MG63 (cell line): ENCODE data around the gene NTM. TPM values are rescaled to one million over a fixed set of nuclear protein-coding genes. Genes with fewer than 3 reads are reported as not detected.

Experiments
- DNase-seq: peaks from one replicate; pipeline ENCODE4 v3.0.0-alpha.2; 2020
- H3K27me3 ChIP-seq: fragments of 250-450 bp; sonication (Bioruptor Pico); 2 replicates; pipeline ENCODE4 v1.5.1; 2020; ENCODE audit warnings: mild to moderate bottlenecking, moderate library complexity
- H3K36me3 ChIP-seq: fragments of 250-450 bp; sonication (Bioruptor Pico); 2 replicates; pipeline ENCODE4 v1.5.1; 2020; ENCODE audit warnings: mild to moderate bottlenecking, moderate library complexity
- H3K4me3 ChIP-seq: fragments of 250-450 bp; sonication (Bioruptor Pico); 2 replicates; pipeline ENCODE4 v1.5.1; 2020; ENCODE audit warnings: mild to moderate bottlenecking, moderate library complexity
- H3K9me3 ChIP-seq: fragments of 250-450 bp; sonication (Bioruptor Pico); 2 replicates; pipeline ENCODE4 v1.5.1; 2020; ENCODE audit warnings: mild to moderate bottlenecking, moderate library complexity
- total RNA-seq: library from RNA; depleted of rRNA; stranded (reverse); fragments of >200 nt; shearing (Covaris generic); gene quantifications from 2 replicates; pipeline ENCODE4 v1.2.3, GENCODE V29; 2014; ENCODE audit warnings: low replicate concordance

NTM gene
- total RNA-seq, 1 experiment from 2014 or later = 4.0 TPM

DNA sequence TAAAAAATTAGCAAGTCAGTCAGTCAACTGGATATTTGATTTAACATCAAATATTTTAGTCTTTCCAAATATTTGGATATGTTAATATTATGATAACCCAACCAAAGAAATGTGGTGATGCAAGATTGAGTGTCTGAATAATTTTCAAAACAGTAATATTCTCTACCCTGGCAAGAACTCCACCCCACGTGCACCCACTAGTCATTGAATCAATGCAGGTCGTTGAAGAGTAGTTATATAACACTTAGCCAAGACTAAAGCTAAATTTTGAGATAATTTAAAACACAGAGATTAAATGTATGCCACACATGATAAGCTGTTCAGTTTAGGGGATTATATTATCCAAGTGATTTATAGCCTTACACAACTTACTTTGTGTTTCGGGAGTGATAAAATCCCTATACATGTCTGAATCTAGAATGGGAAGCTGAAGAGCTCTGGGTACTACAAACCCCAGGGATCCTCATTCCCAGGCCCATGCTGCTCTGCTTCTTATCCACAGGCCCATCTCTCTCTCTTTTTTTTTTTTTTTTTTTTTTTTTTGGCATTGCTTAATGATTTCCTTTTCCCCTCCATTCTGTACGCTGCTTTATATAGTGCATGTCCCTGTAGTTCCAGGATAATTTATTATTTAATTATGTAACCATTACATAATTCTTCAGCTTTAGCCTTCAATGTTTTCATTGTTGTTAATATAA lies 392.9 kb downstream of the NTM start:
- H3K36me3 ChIP-seq = no peaks in the 10 kb centered on the region
- peak; percentile 66 for DNase-seq
- H3K4me3 ChIP-seq = no peak overlapping the region
- H3K27me3 ChIP-seq = no peaks in the 10 kb centered on the region
- H3K9me3 ChIP-seq = no peaks in the 10 kb centered on the region

GRCh38 chr11:131764126-131764525 lies 393.7 kb downstream of the NTM start:
- Histone ChIP-seq H3K27me3 (no peaks in the 10 kb centered on the region), H3K36me3 (no peaks in the 10 kb centered on the region), H3K9me3 (no peaks in the 10 kb centered on the region), H3K4me3 (no peak overlapping the region)
- DNase-seq = no peak

DNA sequence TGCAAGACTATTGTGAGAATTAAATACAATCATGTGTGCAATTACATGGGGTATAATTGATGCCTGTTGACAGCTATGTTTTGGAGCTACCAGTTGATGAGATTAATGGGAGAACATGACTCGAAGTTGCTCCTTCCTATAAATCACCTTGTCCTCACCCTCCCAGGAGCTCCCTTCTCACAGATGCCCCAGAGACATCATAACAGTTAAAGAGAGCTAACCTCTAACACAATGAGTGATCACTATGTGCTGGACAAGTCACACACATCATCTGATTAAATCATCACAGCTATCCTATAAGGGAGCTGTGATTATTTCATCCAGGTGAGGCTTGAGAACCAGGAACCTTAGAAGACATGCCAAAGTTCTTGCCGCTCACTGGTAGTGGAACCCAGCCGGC lies 394.2 kb downstream of the NTM start:
- Histone ChIP-seq H3K4me3 (no peak overlapping the region), H3K36me3 (no peaks in the 10 kb centered on the region), H3K27me3 (no peaks in the 10 kb centered on the region), H3K9me3 (no peaks in the 10 kb centered on the region)
- no peak for DNase-seq

DNA sequence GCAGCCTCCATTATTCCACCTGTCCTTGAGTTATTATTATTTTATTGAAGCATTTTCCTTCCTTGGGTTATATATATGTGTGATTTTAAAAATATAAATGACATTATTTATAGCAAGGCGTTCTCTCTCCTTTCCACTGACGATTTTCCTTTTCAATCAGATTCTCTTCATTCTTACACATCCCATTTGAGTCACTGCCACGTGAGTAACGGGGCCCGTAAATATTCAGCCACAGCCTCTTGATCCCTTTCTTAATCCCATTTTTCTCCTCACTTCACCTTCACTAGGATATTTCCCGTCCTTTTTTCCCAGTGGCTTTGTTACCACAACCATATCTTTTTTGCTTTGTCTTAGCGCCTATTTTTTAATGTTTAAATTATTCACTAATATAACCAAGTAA lies 396.2 kb downstream of the NTM start:
- Histone ChIP-seq H3K27me3 (no peaks in the 10 kb centered on the region), H3K4me3 (no peak overlapping the region), H3K36me3 (no peaks in the 10 kb centered on the region), H3K9me3 (no peaks in the 10 kb centered on the region)
- DNase-seq = no peak

- Histone ChIP-seq H3K4me3 (no peak overlapping the region), H3K27me3 (no peaks in the 10 kb centered on the region), H3K9me3 (no peaks in the 10 kb centered on the region), H3K36me3 (no peaks in the 10 kb centered on the region)
- peak; percentile 37 for DNase-seq
Measured at GRCh38 chr11:131767421-131767820, 397.0 kb downstream of the NTM start.

DNA sequence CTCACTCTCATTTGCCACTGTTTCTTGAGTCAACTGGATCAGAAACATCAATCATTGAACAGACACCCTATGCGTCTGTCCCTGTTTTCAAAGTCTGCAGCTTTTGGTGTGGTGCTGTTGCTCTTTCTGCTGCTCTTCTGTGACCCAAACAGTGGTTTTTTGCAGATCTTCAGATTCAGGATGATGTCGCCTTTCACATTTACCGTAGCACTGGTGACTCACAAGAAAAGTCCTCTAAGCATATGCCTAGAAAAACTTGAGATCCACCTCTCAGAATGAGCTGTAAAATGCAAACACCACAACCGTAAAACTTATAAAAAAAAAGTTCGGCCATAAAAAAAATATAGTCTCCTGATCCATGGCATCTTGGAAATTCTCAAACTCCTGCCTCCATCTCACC lies 400.4 kb downstream of the NTM start:
- H3K36me3 ChIP-seq = no peaks in the 10 kb centered on the region
- no peaks in the 10 kb centered on the region for H3K27me3 ChIP-seq
- no peak overlapping the region for H3K4me3 ChIP-seq
- H3K9me3 ChIP-seq = no peaks in the 10 kb centered on the region
- DNase-seq = peak; percentile 19

DNA sequence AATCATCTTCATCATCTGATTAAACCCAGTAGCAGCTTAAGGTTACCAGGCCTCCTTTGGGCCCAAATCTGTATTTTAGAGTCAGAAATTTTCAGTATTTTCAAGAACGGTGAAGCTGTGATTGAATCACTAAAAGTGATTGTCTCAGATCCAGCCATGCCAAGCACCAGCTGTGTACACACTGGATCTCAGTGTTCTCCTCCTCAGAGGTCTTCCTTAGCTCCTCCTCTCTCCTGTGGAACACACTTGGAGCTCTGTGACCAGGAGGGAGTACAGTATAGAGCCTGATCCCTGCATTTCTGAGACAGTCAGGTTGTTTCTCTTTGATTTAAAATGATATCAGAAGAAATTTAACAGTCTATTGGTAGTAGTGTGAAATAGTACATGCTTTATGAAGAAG lies 401.1 kb downstream of the NTM start:
- H3K27me3 ChIP-seq = no peaks in the 10 kb centered on the region
- H3K36me3 ChIP-seq = no peaks in the 10 kb centered on the region
- DNase-seq = no peak
- no peak overlapping the region for H3K4me3 ChIP-seq
- H3K9me3 ChIP-seq = no peaks in the 10 kb centered on the region

GRCh38 chr11:131773626-131774025 lies 403.2 kb downstream of the NTM start:
- Histone ChIP-seq H3K27me3 (no peaks in the 10 kb centered on the region; the same call in 1 of the 2 replicates), H3K36me3 (no peaks in the 10 kb centered on the region), H3K9me3 (no peaks in the 10 kb centered on the region), H3K4me3 (no peak overlapping the region)
- peak; percentile 23 for DNase-seq

DNA sequence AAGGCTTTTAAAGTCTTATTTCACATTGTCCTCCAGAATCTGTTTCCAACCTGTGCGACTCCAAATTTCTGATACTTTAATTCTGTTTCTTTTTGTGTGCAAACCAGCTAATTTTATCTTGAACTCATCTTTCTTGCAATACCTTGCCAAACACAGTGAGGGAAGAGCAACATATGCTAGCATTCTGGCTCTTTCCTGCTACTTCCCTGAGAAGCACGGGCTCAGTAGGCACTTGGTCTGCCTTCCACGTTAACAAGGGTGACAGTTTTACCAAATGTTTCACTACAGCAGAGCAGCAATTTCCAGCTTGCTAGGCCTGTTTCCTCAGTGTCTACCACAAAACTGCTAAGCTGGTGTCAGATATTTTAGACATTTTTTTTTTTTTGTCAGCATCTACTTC lies 405.8 kb downstream of the NTM start:
- no peaks in the 10 kb centered on the region for H3K9me3 ChIP-seq
- no peak for DNase-seq
- H3K4me3 ChIP-seq = no peak overlapping the region
- no peaks in the 10 kb centered on the region; the same call in 1 of the 2 replicates for H3K27me3 ChIP-seq
- H3K36me3 ChIP-seq = no peaks in the 10 kb centered on the region

GRCh38 chr11:131785801-131786200 lies 415.4 kb downstream of the NTM start:
- Histone ChIP-seq H3K36me3 (no peaks in the 10 kb centered on the region), H3K9me3 (no peaks in the 10 kb centered on the region), H3K4me3 (no peak overlapping the region), H3K27me3 (no peaks in the 10 kb centered on the region)
- DNase-seq = no peak

DNA sequence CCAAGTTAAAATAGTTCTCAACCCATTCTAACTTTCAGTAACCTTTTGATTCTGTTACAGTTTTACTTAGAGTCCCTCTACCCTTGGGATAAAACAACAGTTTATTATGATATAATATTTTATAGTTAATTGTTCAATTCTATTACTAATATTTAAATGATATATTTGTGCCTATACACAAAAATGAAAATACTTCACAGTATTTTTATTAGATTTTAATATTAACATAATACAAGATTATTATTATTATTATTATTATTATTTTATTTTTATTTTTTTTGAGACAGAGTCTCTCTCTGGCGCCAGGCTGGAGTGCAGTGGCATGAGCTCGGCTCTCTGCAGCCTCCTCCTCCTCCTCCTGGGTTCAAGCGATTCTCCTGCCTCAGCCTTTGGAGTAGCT lies 416.7 kb downstream of the NTM start:
- H3K36me3 ChIP-seq = no peaks in the 10 kb centered on the region
- no peak overlapping the region for H3K4me3 ChIP-seq
- no peaks in the 10 kb centered on the region for H3K9me3 ChIP-seq
- H3K27me3 ChIP-seq = no peaks in the 10 kb centered on the region
- no peak for DNase-seq

DNA sequence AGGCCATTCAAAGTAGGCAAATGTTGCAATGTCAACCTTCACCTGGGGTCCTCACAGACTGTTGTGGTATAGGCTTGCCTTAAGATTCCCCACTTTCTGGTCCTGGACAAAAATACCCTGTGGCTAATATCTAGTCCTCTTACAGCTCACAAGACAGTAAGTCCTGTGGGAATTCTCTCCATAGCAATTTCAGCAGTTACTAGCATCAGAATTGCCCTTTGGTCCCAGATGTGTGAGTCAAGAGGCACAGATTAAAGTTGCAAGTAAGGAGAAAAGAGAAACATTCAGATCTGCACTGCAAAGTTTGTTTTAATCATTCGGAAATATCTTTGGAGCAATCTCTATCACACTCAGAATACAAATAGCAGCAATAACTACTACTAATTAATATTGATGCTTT lies 420.2 kb downstream of the NTM start:
- H3K36me3 ChIP-seq = no peaks in the 10 kb centered on the region
- no peaks in the 10 kb centered on the region for H3K9me3 ChIP-seq
- no peak overlapping the region for H3K4me3 ChIP-seq
- H3K27me3 ChIP-seq = no peaks in the 10 kb centered on the region
- no peak for DNase-seq

DNA sequence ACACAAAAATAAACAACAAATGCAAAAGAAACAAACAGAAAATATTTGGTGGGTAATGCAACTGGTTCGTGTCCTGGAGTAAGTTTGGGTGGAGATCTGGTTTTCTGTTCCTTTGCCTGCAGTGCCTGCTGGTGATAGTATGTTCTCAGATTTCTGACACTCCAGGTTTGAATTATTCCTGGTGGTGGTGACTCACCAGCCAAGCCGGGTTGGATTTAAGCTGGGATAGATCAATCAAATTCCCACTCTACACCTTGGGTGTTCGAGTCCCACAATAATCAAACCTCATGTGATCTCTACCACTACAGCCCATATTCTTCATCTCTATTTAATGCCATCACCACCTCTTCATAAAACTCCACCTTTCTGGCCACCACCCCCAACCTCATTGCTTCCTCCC lies 421.8 kb downstream of the NTM start:
- H3K27me3 ChIP-seq = no peaks in the 10 kb centered on the region
- DNase-seq = no peak
- H3K4me3 ChIP-seq = no peak overlapping the region
- H3K9me3 ChIP-seq = no peaks in the 10 kb centered on the region
- no peaks in the 10 kb centered on the region for H3K36me3 ChIP-seq

GRCh38 chr11:131796089-131796488 lies 425.7 kb downstream of the NTM start:
- DNase-seq = no peak
- Histone ChIP-seq H3K9me3 (no peaks in the 10 kb centered on the region), H3K27me3 (peaks cover 5% of the 10 kb centered on the region; the same call in 1 of the 2 replicates), H3K4me3 (no peak overlapping the region), H3K36me3 (no peaks in the 10 kb centered on the region)

DNA sequence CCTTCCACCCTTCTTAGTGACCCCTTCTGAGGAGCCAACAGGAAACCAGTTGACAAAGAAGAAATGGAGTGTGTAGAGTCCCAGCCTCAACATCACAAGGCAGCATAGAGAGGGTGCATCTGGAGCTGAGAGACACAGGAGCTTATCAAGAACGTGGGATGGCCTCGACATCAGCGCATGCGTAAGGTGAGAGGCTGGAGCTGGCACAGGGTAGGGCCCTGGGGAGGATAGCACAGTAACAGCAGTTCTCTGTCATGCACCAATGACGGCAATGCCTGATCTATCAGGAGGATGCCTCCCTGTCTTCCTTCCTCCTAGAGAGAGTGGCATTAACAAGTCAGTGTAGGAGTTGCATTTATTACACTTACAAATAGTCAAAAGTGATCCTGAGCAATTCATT lies 426.1 kb downstream of the NTM start:
- H3K36me3 ChIP-seq = no peaks in the 10 kb centered on the region
- no peak for DNase-seq
- H3K4me3 ChIP-seq = no peak overlapping the region
- H3K9me3 ChIP-seq = no peaks in the 10 kb centered on the region
- H3K27me3 ChIP-seq = peaks cover 5% of the 10 kb centered on the region; the same call in 1 of the 2 replicates

DNA sequence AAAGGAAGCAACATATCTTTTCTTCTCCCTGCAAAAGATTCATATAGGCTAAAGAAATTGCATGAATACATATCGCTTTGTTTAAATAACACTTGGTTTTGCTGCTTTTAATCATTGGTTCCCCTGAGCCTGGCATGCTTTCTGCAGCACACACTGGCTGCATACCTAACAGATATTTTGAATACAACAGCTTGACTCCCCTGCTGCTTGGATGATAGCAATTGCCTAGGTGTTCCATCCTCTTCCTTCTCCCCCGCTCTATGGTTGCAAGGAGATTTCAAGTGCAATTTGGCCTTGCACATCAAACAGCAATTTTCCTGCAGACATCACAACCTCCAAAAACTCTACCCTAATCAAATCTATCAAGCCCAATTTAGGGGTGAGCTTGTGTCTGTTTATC lies 430.0 kb downstream of the NTM start:
- Histone ChIP-seq H3K4me3 (no peak overlapping the region), H3K27me3 (peaks cover 5% of the 10 kb centered on the region; the same call in 1 of the 2 replicates), H3K36me3 (no peaks in the 10 kb centered on the region), H3K9me3 (no peaks in the 10 kb centered on the region)
- DNase-seq = no peak

DNA sequence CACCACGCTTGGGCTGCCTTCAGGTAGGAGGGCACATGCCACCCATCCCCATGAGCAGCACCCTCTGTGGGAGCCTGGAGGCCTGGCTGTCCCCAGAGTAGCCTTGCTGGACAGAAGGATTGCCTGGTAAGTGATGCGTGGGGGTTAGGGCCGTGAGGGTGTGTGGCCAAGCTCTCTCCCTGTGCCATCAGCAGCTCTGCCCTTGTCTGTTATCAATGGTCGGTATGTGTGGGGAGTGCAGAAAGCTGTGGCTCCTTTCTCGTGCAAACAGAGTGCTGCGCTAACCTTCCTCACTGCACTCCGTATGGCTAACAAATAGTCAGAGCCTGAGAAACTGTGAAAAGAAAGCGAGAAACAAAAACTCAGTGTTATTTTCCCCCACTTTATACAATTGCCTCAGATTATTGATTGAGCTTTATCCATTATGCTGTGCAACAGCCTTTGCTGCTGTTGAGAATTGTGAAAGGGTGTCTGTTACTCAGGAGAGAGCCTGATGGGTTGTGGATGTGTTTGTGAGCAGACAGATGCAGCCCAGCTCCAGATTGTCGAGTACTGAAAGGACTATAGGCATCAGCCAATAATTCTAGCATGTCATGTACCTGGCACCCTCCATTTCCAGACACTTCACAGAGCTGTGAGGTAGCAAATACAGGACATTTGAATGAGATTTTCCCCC lies 432.2 kb downstream of the NTM start:
- peaks cover 5% of the 10 kb centered on the region; the same call in 1 of the 2 replicates for H3K27me3 ChIP-seq
- no peaks in the 10 kb centered on the region for H3K36me3 ChIP-seq
- no peaks in the 10 kb centered on the region for H3K9me3 ChIP-seq
- H3K4me3 ChIP-seq = no peak overlapping the region
- DNase-seq = no peak

DNA sequence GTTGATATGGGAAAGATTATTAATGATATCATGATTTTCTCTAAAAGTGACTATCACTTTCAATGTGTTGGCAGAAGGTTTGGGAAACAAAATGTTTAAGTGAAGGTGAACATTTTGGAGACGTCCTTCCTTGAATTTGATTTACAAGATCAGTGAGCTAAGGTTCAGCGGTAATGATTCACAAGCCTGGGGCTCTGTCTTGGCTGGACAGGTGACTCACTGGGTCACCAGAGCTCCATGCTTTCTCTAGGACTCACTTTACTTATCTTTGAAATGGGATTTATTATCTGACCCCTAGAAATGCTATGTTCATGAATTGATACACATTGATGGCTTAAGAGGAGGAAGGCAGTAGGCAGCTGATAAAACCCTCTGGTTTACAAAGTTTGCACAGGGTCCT lies 437.5 kb downstream of the NTM start:
- Histone ChIP-seq H3K27me3 (peaks cover 7% of the 10 kb centered on the region; the same call in 1 of the 2 replicates), H3K4me3 (no peak overlapping the region), H3K9me3 (no peaks in the 10 kb centered on the region), H3K36me3 (no peaks in the 10 kb centered on the region)
- DNase-seq = no peak
